ENCODE data around the gene MIA.
"Not testable (repeated sequence)": the region's sequence is repeated elsewhere in the genome, so short reads cannot be mapped to it uniquely, and the experiment has no call there.

MIA gene

DNA sequence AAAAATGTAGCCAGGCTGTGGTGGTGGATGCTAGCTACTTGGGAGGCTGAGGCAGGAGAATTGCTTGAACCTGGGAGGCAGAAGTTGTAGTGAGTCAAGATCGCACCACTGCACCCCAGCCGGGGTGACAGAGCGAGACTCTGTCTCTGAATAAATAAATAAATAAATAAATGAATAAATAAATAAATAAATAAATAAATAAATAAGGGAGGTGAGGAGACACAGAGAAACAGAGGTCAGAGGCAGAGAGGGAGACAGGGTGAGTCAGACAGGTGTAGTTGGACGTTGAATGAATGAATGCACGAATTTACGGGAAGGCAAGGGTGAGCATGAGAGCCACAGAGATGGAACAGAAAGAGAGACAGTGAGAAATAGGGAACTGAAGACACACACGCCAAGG, 5.8 kb downstream of the MIA start:
- FAIRE-seq = no peak

DNA sequence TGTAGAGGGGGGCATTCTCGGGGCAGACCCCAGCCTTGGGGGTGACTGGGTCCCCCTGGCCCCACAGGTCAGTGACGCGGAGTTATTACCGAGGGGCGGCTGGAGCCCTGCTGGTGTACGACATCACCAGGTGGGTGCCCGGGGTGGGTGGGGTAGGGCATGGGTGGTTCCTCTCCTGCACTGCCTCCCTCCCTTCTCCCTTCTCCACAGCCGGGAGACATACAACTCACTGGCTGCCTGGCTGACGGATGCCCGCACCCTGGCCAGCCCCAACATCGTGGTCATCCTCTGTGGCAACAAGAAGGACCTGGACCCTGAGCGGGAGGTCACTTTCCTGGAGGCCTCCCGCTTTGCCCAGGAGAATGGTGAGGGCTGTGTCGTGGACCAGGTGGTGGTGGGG, 8.4 kb downstream of the MIA start:
- no peak for FAIRE-seq

DNA sequence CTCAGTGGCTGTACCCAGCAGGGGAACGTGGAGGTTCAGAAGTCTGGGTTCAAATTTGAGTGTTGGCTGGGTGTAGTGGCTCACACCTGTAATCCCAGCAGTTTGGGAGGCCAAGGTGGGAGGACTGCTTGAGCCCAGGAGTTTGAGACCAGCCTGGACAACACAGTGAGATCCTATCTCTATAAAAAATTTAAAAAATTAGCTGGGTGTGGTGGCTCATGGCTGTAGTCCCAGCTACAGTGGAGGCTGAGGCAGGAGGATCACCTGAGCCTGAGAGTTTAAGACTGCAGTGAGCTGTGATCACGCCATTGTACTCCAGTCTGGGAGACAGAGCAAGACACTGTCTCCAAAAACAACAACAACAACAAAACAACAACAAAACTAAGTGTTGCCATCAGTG, 8.8 kb downstream of the MIA start:
- FAIRE-seq = not testable (repeated sequence)

DNA sequence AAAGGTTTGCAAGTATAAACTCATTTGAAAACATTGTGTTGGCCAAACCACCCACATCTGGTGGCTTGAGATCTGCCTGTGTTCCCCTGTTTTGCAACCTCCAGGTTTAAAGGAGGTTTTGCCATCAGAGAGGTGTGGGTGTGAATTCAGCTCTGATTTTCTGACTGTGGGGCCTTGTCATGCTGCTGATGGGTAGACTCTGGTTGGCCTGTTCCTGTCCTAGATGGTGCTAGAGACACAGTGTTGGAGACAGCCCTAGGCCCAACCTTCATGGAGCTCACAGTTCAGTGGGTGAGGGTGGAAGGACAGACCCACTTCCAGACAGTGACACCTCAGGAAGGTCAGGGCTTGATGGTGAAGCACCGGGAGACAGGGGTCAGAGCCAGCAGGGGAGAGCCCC, 10.2 kb downstream of the MIA start:
- FAIRE-seq = no peak

DNA sequence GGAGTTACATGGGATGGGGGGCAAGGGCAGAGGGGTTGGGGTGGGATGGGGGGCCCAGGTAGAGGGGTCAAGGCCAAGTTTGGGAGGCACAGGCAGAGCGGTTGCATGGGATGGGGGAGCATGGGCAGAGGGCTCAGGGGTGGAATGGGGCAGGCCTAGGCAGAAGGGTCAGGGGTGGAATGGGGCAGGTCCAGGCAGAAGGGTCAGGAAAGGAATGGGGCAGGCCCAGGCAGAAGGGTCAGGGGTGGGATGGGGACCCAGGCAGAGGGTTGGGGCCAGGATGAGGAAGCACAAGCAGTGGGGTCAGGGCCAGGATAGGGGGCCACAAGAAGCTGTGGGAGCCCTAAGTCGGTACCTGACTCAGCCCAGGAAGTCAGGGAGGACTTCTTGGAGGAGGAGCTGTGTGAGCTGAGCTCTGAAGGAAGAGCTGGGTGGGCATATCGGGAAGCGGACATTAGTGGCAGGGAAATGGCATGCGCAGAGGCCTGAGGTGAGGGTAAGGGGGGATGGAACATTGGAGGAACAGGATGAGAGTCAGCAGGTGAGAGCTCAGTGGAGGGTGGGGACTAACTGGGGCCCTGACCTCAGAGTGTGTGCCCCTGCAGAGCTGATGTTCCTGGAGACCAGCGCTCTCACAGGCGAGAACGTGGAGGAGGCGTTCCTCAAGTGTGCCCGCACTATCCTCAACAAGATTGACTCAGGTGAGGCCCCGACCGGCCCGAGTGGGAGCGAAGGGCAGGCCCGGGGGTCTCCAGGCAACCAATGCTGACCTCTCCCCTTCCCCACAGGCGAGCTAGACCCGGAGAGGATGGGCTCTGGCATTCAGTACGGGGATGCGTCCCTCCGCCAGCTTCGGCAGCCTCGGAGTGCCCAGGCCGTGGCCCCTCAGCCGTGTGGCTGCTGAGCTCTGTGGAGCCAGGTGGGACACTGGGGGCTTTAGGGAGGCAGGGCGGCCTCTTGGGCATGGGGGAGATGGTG, 11.0 kb downstream of the MIA start:
- no peak for FAIRE-seq

DNA sequence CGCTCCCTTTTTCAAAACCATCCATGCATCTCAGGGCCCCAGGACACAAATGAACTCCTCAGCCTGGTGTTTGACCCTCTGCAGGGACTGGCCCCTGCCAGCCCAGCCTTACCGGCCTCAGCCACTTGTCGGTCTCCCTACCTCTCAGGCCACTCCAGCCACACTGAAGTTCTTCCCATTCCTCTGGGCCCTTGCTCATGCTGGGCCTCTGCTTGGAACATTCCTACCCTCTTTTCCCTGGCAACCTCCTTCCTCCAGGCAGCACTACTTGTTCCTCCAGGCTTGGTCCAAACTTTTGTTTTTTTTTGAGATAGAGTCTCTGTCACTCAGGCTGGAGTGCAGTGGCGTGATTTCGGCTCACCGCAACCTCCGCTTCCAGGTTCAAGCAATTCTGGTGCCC, 16.0 kb downstream of the MIA start:
- FAIRE-seq = no peak

DNA sequence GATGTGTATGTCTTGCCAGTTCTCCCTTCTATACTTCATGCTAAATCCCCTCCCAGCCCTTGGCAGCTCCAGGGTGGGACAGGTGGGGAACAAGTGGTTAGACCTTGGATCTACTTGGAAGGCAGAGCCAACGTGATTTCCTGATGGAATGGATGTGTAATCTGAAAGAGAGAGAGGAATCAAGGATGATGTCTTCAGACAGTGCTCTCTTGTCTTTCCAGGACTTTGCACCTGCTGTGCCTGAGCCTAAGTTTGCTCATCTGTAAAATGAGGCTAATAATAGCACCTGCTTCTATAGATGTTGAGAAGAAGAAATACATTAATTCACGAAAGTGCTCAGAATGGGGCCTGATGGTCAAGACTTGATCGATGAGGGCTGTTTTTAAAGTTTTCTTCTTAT, 16.7 kb downstream of the MIA start:
- FAIRE-seq = no peak

DNA sequence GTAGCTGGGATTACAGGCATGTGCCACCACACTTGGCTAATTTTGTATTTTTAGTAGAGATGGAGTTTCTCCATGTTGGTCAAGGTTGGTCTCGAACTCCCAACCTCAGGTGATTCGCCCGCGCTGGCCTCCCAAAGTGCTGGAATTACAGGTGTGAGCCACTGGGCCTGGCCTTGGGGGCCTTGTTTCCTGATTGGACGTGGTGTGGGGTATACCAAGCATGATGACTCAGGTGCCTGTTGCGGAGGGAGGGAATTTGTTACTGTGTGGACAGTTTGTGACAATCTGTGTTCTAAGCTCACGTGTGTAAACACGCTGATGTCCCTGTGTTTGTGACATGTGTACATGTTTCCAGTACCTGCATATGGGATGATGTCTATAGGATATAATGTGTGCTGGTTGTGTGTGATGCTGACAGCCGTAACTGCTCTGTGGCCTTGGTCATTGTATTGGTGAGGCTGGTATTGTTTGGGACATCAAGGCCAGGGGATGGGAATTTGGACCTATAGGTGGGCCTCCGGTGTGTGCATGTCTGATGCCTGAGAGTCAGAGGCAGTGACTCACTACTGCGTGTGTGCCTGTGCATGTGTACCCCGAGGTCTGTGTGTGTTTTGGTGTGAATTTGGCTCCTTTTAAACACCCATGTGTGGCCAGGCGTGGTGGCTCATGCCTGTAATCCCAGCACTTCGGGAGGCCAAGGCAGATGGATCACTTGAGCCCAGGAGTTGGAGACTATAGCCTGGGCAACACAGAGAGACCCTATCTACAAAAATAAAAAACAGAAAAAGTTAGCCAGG, 22.0 kb downstream of the MIA start:
- no peak for FAIRE-seq

DNA sequence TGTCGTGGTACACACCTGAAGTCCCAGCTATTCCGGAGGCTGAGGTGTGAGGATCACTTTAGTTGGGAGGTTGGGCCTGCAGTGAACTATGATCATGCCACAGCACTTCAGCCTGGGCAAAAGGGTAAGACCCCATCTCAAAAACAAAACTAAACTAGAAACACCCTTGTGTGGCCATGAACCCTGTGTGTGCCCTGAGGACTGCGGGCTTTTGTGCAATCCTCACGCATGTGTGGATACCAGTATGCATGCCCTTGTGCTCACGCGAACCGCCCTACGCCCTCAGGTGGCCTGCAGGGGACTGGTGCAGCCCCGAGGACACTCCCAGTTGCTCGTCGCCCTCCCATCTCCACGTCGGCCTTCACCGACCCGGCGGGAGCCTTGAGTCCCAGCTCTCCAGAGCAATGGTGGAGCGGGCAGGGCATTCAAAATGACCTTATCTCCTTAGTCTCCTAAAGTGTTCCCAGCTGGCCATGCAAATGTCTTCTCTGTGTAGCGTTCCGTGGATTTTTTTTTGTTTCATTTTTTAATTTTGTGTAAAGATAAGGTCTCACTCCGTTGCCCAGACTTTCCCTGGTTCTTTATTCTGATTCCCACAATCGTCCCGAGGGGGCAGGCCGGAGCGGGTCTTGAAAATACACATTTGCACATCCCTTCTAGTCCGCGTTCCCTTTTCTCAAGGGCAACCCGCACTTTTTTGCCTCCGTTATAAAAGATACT, 22.8 kb downstream of the MIA start:
- FAIRE-seq = no peak

DNA sequence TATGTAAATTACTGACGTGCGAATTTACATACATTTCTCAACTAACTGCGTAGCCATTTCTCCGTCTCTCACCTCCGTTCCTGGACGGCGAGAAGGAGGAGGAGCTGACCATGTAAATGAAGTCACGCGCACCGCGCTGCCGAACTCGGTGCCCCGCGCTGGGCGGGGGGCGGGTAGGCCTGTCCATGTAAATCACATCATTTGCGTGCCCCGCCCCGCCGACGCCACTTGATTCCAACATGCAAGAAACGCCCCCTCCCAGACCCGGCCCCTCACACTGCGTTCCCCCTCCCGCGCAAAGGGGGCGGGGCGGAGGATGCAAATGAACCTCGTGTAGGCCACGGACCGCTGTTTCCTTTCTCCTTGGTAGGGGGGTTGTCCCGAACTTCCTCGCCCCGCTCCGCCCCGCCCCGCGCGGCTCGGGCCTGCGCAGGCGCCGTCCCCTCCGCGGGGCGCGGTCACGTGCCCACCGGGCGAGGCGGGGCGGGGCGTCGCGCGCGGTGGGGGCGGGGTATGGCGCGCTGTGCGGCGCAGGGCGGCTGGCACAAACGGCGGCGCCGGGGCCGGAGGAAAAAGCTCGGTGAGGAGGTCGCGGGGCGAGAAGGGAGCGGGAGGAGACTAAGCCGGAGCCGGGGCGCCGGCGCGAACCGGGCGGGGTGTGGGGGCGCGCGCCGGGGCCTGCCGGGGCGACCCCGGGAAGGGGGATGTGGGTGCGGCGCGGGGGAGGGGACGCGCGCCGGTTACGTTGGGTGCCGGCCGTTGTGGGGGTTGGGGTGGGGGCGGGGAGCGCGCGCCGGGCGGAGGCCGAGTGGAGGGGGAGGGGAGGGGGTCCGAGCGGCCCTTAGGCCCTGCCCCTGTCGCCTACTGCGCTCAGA, 23.6 kb downstream of the MIA start, which contains the start of gene EGLN2:
Gene EGLN2, plus strand, starts transcription at position 509 of the 875 bp plus-strand sequence. CDS start 1,382 bp downstream, outside the sequence.
- peak; percentile 80 for FAIRE-seq

DNA sequence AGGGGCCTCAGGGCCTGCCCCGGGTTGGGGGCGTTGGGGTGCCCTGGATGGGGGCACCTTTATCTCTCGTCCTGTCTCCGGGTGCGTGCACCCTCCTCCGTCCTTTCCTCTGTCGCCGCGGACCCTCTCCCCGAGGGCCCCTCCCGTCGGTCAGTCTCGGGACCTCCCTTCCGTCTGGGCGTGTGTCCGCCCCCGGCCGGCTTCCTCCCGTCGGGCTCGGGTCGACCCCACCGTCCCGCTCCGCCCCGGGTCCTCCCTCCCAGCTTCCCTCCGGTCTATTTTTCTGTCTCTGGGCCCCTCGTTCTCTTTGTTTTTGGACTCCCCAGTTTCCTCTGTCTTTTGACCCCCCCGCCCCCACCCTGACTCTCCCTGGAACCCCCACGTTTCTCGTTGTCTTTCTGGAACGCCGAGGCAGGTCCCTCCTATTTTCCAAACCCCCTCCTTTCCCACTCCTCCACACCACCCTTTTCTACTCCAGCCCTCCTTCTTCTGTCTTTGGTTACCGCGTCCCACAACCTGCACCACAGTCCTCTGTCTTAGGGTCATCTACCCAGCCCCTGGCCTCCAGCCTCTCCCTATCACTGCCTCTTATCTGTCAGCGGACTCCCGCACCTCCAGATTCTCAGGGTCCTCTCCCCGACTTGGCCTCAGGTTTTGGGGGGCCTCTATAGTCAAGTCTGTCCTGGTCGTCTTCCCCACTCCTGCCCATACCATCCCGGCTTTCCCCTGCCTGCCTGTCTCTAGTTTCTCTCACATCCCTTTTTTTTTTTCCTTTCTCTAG, 24.4 kb downstream of the MIA start:
- no peak for FAIRE-seq

DNA sequence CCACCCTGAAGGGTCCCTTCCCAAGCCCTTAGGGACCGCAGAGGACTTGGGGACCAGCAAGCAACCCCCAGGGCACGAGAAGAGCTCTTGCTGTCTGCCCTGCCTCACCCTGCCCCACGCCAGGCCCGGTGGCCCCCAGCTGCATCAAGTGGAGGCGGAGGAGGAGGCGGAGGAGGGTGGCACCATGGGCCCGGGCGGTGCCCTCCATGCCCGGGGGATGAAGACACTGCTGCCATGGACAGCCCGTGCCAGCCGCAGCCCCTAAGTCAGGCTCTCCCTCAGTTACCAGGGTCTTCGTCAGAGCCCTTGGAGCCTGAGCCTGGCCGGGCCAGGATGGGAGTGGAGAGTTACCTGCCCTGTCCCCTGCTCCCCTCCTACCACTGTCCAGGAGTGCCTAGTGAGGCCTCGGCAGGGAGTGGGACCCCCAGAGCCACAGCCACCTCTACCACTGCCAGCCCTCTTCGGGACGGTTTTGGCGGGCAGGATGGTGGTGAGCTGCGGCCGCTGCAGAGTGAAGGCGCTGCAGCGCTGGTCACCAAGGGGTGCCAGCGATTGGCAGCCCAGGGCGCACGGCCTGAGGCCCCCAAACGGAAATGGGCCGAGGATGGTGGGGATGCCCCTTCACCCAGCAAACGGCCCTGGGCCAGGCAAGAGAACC, 25.1 kb downstream of the MIA start:
- no peak for FAIRE-seq

DNA sequence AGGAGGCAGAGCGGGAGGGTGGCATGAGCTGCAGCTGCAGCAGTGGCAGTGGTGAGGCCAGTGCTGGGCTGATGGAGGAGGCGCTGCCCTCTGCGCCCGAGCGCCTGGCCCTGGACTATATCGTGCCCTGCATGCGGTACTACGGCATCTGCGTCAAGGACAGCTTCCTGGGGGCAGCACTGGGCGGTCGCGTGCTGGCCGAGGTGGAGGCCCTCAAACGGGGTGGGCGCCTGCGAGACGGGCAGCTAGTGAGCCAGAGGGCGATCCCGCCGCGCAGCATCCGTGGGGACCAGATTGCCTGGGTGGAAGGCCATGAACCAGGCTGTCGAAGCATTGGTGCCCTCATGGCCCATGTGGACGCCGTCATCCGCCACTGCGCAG, 25.7 kb downstream of the MIA start:
- no peak for FAIRE-seq

DNA sequence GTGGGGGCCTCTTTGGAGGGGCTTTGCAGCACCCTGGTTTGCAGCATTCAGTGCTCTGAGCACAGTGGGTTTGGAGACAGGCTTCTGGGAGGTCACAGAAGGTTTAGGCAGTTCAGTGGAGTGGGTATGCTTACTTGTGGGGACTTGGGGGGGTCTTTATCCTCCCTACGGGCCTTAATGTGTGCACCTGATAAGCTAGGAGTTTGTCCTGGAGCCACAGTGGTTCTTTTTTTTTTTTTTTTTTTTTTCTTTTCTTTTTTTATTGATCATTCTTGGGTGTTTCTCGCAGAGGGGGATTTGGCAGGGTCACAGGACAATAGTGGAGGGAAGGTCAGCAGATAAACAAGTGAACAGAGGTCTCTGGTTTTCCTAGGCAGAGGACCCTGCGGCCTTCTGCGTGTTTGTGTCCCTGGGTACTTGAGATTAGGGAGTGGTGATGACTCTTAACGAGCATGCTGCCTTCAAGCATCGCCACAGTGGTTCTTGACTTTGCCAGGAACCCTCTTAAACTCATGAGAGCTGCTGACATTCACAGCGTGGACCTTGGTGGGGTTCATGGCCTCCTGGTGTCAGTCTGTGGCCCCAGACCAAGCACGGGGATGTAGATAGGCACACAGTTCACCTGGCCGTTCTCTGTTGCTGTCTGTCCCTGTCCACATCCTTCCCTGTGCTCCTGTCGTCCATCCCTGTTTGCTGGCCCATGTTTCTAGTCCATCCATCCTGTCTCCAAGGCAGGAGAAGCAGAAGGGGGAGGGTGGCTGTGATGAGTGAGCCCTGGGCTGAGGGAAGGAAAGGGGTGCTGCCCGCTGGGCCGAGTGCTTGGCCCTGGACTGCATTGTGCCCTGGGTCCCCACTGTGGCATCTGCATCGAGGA, 26.3 kb downstream of the MIA start:
- FAIRE-seq = no peak

DNA sequence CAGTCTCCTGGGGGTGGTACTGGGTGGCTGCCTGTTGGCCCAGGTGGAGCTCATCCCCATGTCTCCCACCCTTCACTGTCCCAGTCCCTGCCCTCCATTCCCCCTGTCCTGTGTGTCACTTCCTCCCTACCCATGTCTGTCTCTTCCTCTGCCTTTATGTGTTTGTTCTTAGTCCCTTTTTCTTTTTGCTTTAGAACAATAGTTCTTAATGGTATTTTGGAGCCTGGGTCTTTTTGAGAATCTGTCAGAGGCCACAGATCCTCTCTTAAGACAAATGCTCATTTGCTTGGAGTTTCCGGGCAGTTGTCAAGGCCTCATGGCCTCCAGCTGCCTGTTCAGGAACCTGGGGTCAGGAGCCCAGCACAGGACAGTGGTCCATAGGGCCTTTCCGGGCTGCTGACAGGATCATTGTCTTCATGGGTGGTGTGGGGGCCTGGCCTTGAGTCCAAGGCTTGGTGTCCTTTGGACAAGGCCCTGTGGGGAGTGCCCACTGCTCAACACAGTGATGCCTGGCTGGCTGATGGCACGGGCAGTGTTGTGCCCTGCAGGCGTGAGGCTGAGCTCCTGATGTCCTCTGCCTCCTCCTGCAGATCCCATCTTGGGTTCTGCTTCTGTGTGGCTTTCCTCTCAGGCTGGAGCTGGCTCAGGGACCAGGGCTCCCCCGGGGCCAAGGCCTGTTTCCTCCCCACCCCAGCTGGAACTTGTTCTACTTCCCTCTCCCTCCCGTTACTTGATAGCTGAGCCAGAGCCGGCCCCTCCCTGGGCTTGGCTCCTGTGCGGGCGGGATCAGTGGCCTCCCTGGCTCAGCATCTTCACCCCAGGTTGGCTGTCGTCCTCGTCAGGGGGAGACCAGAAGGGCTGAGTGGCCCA, 27.2 kb downstream of the MIA start:
- FAIRE-seq = no peak

DNA sequence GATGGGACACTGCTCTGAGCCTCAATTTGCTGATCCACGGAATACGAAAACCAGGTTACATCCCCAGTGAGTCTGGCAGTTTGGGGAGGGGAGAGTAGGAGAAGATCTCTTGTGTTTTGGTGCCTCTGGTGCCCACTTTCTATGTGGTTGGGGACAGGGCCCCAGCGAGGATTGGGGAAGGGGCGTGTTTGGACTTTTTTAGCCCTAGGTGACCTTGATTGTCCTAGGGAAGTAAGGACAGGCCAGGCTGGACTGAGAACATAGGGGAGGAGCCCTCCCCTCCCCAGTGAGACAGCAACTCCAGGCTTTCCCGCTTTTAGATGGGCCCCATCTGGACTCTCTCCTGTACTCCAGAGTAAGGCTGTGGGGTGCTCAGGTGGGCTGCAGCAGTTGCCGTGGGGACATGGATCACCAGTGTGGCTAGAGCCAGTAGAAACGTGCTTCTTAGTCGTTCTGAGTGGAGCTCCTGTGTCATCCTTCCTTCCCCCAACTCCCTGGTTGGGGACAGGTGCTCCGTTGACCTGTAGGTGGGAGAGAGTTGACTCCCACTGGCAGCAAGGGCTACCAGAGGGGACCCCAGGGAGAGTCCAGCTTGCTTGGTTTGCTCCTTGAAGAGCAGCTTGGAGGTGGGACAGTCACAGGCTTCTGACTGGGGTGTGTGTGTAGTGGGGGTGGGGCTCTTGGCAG, 28.0 kb downstream of the MIA start:
- FAIRE-seq = no peak

DNA sequence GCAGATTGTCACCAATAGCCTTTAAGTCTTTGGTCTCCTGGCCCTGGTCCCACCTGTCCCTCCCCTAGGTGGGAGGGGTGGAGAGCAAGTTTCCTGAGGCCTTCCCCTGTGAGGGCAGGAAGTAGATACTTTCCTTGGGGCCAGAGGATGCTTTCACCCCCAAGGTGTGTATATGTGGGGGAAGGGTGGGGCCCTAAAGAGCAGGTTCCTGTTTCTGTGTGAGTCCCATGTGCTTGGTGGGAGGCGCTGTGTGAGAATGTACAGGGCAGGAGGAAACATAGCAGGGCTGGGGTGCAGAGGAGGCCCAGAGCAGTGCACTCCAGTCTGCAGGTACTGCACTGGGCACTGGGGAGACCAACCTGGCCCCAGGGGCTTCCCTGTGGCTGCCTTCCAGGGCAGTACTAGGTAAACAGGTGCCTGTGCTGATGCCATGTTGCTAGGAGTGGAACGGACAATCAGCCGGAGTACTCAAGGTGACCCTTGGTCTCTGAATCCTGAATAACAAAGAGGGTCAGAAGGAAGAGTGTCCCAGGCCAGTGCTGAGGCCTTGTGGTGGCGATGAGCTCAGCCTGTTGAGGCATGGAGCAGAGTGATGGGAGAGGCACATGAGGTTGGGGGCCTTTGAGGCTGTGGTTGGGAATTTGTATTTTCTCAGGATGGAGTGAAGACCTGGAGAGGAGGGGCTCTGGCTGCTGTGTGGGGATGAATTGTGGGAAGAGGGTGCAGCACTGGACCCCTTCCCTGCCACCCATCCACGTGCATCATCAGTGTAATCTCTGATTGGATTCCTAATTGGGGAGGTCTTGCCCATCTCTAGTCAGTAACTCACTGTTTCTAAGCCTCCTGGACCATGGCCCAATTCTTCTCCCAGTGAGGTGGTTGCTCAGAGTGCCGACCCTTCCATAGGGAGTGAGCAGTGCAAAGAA, 28.8 kb downstream of the MIA start:
- FAIRE-seq = no peak

Measured in islet of Langerhans (tissue), 1 donor.